Vagina (tissue), 2 donors: ENCODE measurements around the gene PPFIA2. TPM values are rescaled to one million over a fixed set of nuclear protein-coding genes. Genes with fewer than 3 reads are reported as not detected.

ENCODE experiments used
- DNase-seq, 2 donors: peaks; one replicate each; pipeline ENCODE4 v3.0.0-alpha.2; 2017; ENCODE audit errors: extremely low spot score in 2 of 2
- H3K27ac ChIP-seq: fragments of 200-600 bp; sonication (generic); one replicate; pipeline ENCODE4 v1.5.1; 2019
- H3K27me3 ChIP-seq: fragments of 200-600 bp; sonication (generic); one replicate; pipeline ENCODE4 v1.5.1; 2019
- H3K36me3 ChIP-seq, 2 donors: fragments of 200-600 bp; sonication (generic); one replicate each; pipeline ENCODE4 v1.5.1; 2017 to 2019
- H3K4me1 ChIP-seq: fragments of 200-600 bp; sonication (generic); one replicate; pipeline ENCODE4 v1.5.1; 2019
- H3K4me3 ChIP-seq, 2 donors: fragments of 200-600 bp; sonication (generic); 1 replicate in 1 of 2; 2 replicates in 1 of 2; pipeline ENCODE4 v1.5.1; 2016 to 2019
- H3K9me3 ChIP-seq: fragments of 200-600 bp; sonication (generic); one replicate; pipeline ENCODE4 v1.5.1; 2019
- POLR2A ChIP-seq, 2 donors: fragments of 450-650 bp; IDR thresholded peaks; one replicate each; pipeline ENCODE4 v1.6.1; 2017; ENCODE audit warnings: antibody characterized with exemption in 2 of 2, mild to moderate bottlenecking in 2 of 2, moderate library complexity in 2 of 2
- POLR2AphosphoS5 ChIP-seq, 2 donors: sonication (generic); formaldehyde crosslinking; IDR thresholded peaks; one replicate each; pipeline ENCODE4 v1.9.0; 2017; ENCODE audit warnings: antibody characterized with exemption in 2 of 2, mild to moderate bottlenecking in 2 of 2, low read depth in 1 of 2; ENCODE audit not compliant: insufficient read depth in 1 of 2
- intact Hi-C: fragments of 100-400 bp; cut with DNase I; formaldehyde crosslinking; loops from one replicate; pipeline ENCODE4 v1.15.1; 2023
- total RNA-seq: library from RNA; depleted of rRNA; stranded (reverse); fragments of >200 nt; gene quantifications from one replicate; pipeline ENCODE4 v1.2.3, GENCODE V29; 2016
- TF ChIP-seq, protein P1 (sequence below), 3 experiments: fragments of 450-650 bp in 2 of 3; fragments of 200-600 bp in 1 of 3; sonication (generic) in 1 of 3; IDR thresholded peaks; one replicate each; pipeline ENCODE4 v1.5.1; 2017 to 2019; ENCODE audit warnings: antibody characterized with exemption in 3 of 3, mild to moderate bottlenecking in 2 of 3, moderate library complexity in 2 of 3

Gene PPFIA2
- total RNA-seq, 1 donor from 2014 or later = 5.2 TPM

DNA sequence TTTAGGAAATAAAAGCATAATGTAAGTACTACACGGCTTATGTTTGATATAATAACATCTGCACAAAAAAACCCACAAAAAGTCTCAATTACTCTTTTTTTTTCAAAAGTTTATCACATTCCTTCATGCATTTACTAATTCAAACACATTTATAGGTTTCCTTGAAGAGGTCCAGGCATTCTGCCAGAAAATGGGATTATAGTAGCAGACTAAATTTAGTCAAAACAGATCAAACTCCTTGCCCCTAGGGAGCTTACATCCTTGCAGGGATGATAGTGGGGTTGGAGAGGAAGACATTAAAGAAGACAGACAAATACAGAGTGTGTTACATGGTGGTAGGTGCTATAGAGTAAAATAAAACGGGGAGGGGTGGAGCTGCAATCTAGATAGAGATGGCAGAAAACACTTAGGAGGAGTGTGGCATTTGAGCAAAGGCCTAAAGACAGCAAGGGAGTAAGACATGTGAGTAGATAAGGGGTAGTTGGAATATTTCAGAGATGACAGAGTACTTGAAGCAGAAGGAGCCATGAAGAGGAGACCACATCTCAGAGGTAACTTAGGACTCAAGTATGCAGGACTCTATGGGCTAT, 266.9 kb downstream of the PPFIA2 start:
- no peaks in the 10 kb centered on the region for H3K4me1 ChIP-seq
- H3K36me3 ChIP-seq = no peaks in the 10 kb centered on the region
- no peaks in the 10 kb centered on the region for H3K9me3 ChIP-seq
- no peak for DNase-seq
- no peak overlapping the region for H3K4me3 ChIP-seq
- H3K27me3 ChIP-seq = no peaks in the 10 kb centered on the region
- no peak overlapping the region for H3K27ac ChIP-seq
- intact Hi-C loops = no loop called here
- TF ChIP-seq POLR2A (IDR thresholded peaks at IDR 0.05) = no peak
- no peak for TF ChIP-seq POLR2AphosphoS5 (IDR thresholded peaks at IDR 0.05; ENCODE audit: insufficient read depth in 1 of 2, low read depth in 1 of 2)
- TF ChIP-seq, protein P1, sequence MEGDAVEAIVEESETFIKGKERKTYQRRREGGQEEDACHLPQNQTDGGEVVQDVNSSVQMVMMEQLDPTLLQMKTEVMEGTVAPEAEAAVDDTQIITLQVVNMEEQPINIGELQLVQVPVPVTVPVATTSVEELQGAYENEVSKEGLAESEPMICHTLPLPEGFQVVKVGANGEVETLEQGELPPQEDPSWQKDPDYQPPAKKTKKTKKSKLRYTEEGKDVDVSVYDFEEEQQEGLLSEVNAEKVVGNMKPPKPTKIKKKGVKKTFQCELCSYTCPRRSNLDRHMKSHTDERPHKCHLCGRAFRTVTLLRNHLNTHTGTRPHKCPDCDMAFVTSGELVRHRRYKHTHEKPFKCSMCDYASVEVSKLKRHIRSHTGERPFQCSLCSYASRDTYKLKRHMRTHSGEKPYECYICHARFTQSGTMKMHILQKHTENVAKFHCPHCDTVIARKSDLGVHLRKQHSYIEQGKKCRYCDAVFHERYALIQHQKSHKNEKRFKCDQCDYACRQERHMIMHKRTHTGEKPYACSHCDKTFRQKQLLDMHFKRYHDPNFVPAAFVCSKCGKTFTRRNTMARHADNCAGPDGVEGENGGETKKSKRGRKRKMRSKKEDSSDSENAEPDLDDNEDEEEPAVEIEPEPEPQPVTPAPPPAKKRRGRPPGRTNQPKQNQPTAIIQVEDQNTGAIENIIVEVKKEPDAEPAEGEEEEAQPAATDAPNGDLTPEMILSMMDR (IDR thresholded peaks at IDR 0.05) = no peak

DNA sequence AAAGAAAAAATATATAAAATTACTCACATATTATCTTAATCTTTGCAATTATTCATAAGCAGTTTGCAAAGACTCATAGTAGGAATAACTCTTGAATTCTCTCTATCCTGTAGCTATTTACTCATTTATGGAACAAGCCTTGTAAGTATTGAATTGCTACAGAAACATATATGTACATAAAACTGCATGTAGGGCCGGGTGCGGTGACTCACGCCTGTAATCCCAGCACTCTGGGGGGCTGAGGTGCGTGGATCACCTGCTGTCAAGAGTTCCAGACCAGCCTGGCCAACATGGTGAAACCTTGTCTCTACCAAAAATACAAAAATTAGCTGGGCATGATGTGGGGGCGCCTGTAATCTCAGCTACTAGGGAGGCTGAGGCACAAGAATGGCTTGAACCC, 286.2 kb downstream of the PPFIA2 start:
- TF ChIP-seq, protein P1 (IDR thresholded peaks at IDR 0.05) = no peak
- TF ChIP-seq POLR2A (IDR thresholded peaks at IDR 0.05) = no peak
- no peak for TF ChIP-seq POLR2AphosphoS5 (IDR thresholded peaks at IDR 0.05; ENCODE audit: insufficient read depth in 1 of 2, low read depth in 1 of 2)
- intact Hi-C loops = no loop called here
- Histone ChIP-seq H3K27ac (no peak overlapping the region), H3K36me3 (no peaks in the 10 kb centered on the region), H3K9me3 (no peaks in the 10 kb centered on the region), H3K27me3 (no peaks in the 10 kb centered on the region), H3K4me3 (no peak overlapping the region), H3K4me1 (no peaks in the 10 kb centered on the region)
- no peak for DNase-seq

DNA sequence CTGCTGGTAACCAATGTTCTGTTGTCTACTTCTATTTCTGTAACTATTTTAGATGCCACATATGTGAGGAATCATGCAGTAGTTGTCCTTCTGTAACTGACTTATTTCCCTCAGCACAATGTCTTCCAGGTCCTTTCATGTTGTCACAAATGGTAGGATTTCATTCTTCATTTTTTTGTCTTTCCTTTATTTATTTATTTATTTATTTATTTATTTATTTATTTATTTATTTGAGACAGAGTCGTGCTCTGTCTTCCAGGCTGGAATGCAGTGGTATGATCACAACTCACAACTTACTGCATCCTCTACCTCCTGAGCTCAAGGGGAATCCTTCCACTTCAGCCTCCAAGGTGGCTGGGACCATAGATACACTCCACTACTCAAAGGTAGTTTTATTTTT, 288.2 kb downstream of the PPFIA2 start:
- Histone ChIP-seq H3K4me1 (no peaks in the 10 kb centered on the region), H3K27ac (no peak overlapping the region), H3K4me3 (no peak overlapping the region), H3K27me3 (no peaks in the 10 kb centered on the region), H3K9me3 (no peaks in the 10 kb centered on the region), H3K36me3 (no peaks in the 10 kb centered on the region)
- no peak for DNase-seq
- TF ChIP-seq POLR2AphosphoS5 (IDR thresholded peaks at IDR 0.05; ENCODE audit: insufficient read depth in 1 of 2, low read depth in 1 of 2) = no peak
- TF ChIP-seq POLR2A (IDR thresholded peaks at IDR 0.05) = no peak
- intact Hi-C loops = no loop called here

DNA sequence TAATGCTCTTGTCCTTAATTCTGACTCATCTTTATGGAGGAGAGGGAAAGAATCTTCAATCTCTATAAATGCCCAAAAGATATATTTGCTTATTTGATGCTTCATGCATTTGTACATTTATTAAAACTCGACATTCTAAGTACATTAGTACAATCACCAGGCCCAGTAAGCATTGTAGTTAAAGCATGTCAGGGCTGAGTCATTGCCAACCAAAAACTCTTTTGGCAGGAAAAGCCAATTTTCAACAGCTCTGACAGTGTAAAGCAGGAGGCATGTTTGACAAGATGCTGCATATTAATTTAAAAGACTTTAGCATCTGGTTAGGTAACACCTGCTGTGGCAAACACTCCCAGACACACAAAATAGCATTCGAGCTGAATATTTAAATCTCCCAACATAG, 290.9 kb downstream of the PPFIA2 start:
- TF ChIP-seq, protein P1 (IDR thresholded peaks at IDR 0.05) = no peak
- TF ChIP-seq POLR2A (IDR thresholded peaks at IDR 0.05) (no peak), POLR2AphosphoS5 (IDR thresholded peaks at IDR 0.05; ENCODE audit: insufficient read depth in 1 of 2, low read depth in 1 of 2) (no peak)
- no peaks in the 10 kb centered on the region for H3K27me3 ChIP-seq
- H3K9me3 ChIP-seq = no peaks in the 10 kb centered on the region
- H3K27ac ChIP-seq = no peak overlapping the region
- H3K4me3 ChIP-seq = no peak overlapping the region
- no peak for DNase-seq
- H3K4me1 ChIP-seq = no peaks in the 10 kb centered on the region
- intact Hi-C loops = no loop called here
- no peaks in the 10 kb centered on the region for H3K36me3 ChIP-seq

DNA sequence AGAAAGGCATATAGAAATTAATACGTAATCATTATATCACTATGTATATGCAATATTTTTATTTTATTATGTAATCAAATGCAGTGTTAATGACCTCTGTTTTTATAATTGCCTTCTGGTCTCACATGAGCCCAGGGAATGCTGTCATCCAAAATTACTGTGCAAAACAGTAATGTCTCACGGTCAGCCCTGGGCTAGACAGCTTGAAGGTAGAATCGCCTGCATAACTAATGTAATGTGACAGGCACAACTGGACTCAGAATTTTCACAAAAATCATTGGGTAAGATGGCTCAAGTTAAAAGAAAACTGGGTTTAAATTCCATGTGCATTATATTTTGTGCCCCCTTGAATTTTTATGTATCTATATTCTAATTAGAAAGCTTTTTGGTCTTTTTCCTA, 293.3 kb downstream of the PPFIA2 start:
- DNase-seq = no peak
- Histone ChIP-seq H3K4me3 (no peak overlapping the region), H3K36me3 (no peaks in the 10 kb centered on the region), H3K27me3 (no peaks in the 10 kb centered on the region), H3K4me1 (no peaks in the 10 kb centered on the region), H3K27ac (no peak overlapping the region), H3K9me3 (no peaks in the 10 kb centered on the region)
- intact Hi-C loops = no loop called here
- no peak for TF ChIP-seq POLR2A (IDR thresholded peaks at IDR 0.05)
- no peak for TF ChIP-seq POLR2AphosphoS5 (IDR thresholded peaks at IDR 0.05; ENCODE audit: insufficient read depth in 1 of 2, low read depth in 1 of 2)
- TF ChIP-seq, protein P1 (IDR thresholded peaks at IDR 0.05) = no peak
